Measurements from ENCODE around the gene DAB1.

- no peak for TF ChIP-seq CTCF (IDR thresholded peaks at IDR 0.05; ENCODE audit: control extremely low read depth in 1 of 3, insufficient read depth in 1 of 3, low read depth in 1 of 3, low read length in 3 of 3)
- TF ChIP-seq POLR2A (IDR thresholded peaks at IDR 0.05; ENCODE audit: control extremely low read depth in 1 of 2, low read depth in 2 of 2, low read length in 2 of 2), result no peak
- no peak for TF ChIP-seq CREB1 (IDR thresholded peaks at IDR 0.05)
- no peak for TF ChIP-seq EP300 (IDR thresholded peaks at IDR 0.05; ENCODE audit: borderline replicate concordance in 1 of 2, low read depth in 2 of 2, low read length in 2 of 2)
- no peak for TF ChIP-seq TCF12 (IDR thresholded peaks at IDR 0.05; ENCODE audit: low read depth, low read length)
- TF ChIP-seq SP1 (IDR thresholded peaks at IDR 0.05; ENCODE audit: low read depth, low read length), result no peak
- TF ChIP-seq RFX5 (IDR thresholded peaks at IDR 0.05; ENCODE audit: borderline replicate concordance, low read depth, low read length), result no peak
- no peak for TF ChIP-seq POLR2AphosphoS5 (IDR thresholded peaks at IDR 0.05; ENCODE audit: low read depth, low read length)
- no peak for TF ChIP-seq SIN3A (conservative IDR thresholded peaks at IDR 0.05 in 1 of 2, IDR thresholded peaks at IDR 0.05 in 1 of 2; ENCODE audit: low read depth in 1 of 2, low read length in 2 of 2)
- TF ChIP-seq BCL11A (IDR thresholded peaks at IDR 0.05; ENCODE audit: low read depth in 2 of 2, low read length in 2 of 2), result no peak
- TF ChIP-seq SIRT6 (IDR thresholded peaks at IDR 0.05; ENCODE audit: low read length), result no peak
- no peak for TF ChIP-seq TAF1 (IDR thresholded peaks at IDR 0.05; ENCODE audit: low read depth, low read length)
- TF ChIP-seq E2F6 (IDR thresholded peaks at IDR 0.05), result no peak
- no peak for TF ChIP-seq CBX5 (IDR thresholded peaks at IDR 0.05; ENCODE audit: low read depth, low read length)
Observed at GRCh38 chr1:56957931-56958330, 465.9 kb downstream of the DAB1 start.

All from H1 (cell line).